DOHH2 (cell line): ENCODE data around the gene AGXT.
"Not testable (repeated sequence)": the region's sequence is repeated elsewhere in the genome, so short reads cannot be mapped to it uniquely, and the experiment has no call there.

Experiments used
- H3F3A ChIP-seq: fragments of 200-600 bp; sonication (generic), shearing (Covaris generic); 2 replicates; pipeline ENCODE4 v1.6.0; 2016; ENCODE audit warnings: antibody characterized with exemption, mild to moderate bottlenecking; ENCODE audit not compliant: control insufficient read depth, insufficient read depth
- H3K27ac ChIP-seq: fragments of 200-600 bp; sonication (generic); 2 replicates; pipeline ENCODE4 v1.5.1; 2014; ENCODE audit warnings: low read depth, mild to moderate bottlenecking, low read length, moderate library complexity
- H3K27me3 ChIP-seq: fragments of 200-600 bp; sonication (generic); 2 replicates; pipeline ENCODE4 v1.6.1; 2014; ENCODE audit warnings: mild to moderate bottlenecking, low read length, mixed read lengths; ENCODE audit not compliant: control insufficient read depth
- H3K36me3 ChIP-seq: fragments of 200-600 bp; sonication (generic); 2 replicates; pipeline ENCODE4 v1.6.1; 2014; ENCODE audit warnings: mild to moderate bottlenecking, low read length, moderate library complexity, mixed read lengths; ENCODE audit not compliant: control insufficient read depth
- H3K4me1 ChIP-seq: fragments of 200-600 bp; sonication (generic); 2 replicates; pipeline ENCODE4 v1.6.1; 2014; ENCODE audit warnings: mild to moderate bottlenecking, low read length, mixed read lengths; ENCODE audit not compliant: control insufficient read depth
- H3K4me2 ChIP-seq: fragments of 200-600 bp; sonication (generic); 2 replicates; pipeline ENCODE4 v1.6.0; 2014; ENCODE audit warnings: mild to moderate bottlenecking, low read length, moderate library complexity
- H3K4me3 ChIP-seq: fragments of 200-600 bp; sonication (generic); 2 replicates; pipeline ENCODE4 v1.5.1; 2014; ENCODE audit warnings: mild to moderate bottlenecking, low read length, mixed read lengths
- H3K79me2 ChIP-seq: fragments of 200-600 bp; sonication (generic); 2 replicates; pipeline ENCODE4 v1.6.1; 2014; ENCODE audit warnings: mild to moderate bottlenecking, low read length, mixed read lengths; ENCODE audit not compliant: control insufficient read depth
- H3K9me2 ChIP-seq: fragments of 200-600 bp; sonication (generic); replicated peaks from 2 replicates; pipeline ENCODE4 v1.6.1; 2014; ENCODE audit warnings: mild to moderate bottlenecking, low read length, mixed read lengths; ENCODE audit not compliant: control insufficient read depth
- H3K9me3 ChIP-seq: fragments of 200-600 bp; sonication (generic); 2 replicates; pipeline ENCODE4 v1.6.1; 2014; ENCODE audit warnings: antibody characterized with exemption, low read length, mixed read lengths; ENCODE audit not compliant: control insufficient read depth, insufficient read depth
- H4K20me1 ChIP-seq: fragments of 200-600 bp; sonication (generic); 2 replicates; pipeline ENCODE4 v1.6.0; 2014; ENCODE audit warnings: low read depth, mild to moderate bottlenecking, antibody characterized with exemption, low read length, moderate library complexity; ENCODE audit not compliant: control insufficient read depth, insufficient read depth
- EZH2phosphoT487 ChIP-seq: fragments of 200-600 bp; sonication (generic); IDR thresholded peaks from 2 replicates; pipeline ENCODE4 v1.6.1; 2017; ENCODE audit warnings: borderline replicate concordance, mild to moderate bottlenecking, antibody characterized with exemption, low read length, moderate library complexity, mixed read lengths
- TF ChIP-seq, protein P1 (sequence below): fragments of 200-600 bp; sonication (generic); IDR thresholded peaks from one replicate; pipeline ENCODE4 v1.5.1; 2014; ENCODE audit warnings: antibody characterized with exemption, mild to moderate bottlenecking, low read depth, low read length; ENCODE audit not compliant: poor library complexity, severe bottlenecking

Gene AGXT

DNA sequence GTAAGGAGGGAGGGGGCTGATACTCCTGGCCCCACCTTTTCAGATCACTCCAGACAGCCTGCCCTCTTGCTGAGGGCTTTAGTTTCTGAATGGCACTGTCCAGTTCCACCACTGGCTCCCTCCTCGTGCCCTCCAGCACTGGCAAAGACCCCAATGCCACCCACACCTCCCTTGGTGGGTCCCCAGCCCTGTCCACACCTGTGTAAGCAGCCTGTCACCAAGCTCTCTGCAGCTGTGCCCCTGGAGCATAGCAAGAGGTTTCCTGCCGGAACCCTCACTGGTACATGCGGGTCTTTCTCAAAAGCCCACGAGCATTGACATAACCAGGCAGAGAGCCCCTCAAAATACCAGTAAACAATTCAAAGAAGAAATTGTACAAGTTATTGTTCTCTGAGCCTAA lies 31.0 kb upstream of the AGXT start:
- Histone ChIP-seq H3K27me3 (no peaks in the 10 kb centered on the region), H3K9me2 (no peaks in the 10 kb centered on the region), H3K27ac (no peak overlapping the region), H3K4me1 (0 out of 2 replicates have a peak, but pooled peaks cover 1% of the 10 kb centered on the region), H3F3A (no peaks in the 10 kb centered on the region), H3K4me3 (no peak overlapping the region), H3K79me2 (no peaks in the 10 kb centered on the region), H3K9me3 (no peaks in the 10 kb centered on the region), H3K36me3 (no peaks in the 10 kb centered on the region), H3K4me2 (no peak overlapping the region), H4K20me1 (no peaks in the 10 kb centered on the region)
- TF ChIP-seq, protein P1, sequence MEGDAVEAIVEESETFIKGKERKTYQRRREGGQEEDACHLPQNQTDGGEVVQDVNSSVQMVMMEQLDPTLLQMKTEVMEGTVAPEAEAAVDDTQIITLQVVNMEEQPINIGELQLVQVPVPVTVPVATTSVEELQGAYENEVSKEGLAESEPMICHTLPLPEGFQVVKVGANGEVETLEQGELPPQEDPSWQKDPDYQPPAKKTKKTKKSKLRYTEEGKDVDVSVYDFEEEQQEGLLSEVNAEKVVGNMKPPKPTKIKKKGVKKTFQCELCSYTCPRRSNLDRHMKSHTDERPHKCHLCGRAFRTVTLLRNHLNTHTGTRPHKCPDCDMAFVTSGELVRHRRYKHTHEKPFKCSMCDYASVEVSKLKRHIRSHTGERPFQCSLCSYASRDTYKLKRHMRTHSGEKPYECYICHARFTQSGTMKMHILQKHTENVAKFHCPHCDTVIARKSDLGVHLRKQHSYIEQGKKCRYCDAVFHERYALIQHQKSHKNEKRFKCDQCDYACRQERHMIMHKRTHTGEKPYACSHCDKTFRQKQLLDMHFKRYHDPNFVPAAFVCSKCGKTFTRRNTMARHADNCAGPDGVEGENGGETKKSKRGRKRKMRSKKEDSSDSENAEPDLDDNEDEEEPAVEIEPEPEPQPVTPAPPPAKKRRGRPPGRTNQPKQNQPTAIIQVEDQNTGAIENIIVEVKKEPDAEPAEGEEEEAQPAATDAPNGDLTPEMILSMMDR = no peak
- TF ChIP-seq EZH2phosphoT487 = no peak

DNA sequence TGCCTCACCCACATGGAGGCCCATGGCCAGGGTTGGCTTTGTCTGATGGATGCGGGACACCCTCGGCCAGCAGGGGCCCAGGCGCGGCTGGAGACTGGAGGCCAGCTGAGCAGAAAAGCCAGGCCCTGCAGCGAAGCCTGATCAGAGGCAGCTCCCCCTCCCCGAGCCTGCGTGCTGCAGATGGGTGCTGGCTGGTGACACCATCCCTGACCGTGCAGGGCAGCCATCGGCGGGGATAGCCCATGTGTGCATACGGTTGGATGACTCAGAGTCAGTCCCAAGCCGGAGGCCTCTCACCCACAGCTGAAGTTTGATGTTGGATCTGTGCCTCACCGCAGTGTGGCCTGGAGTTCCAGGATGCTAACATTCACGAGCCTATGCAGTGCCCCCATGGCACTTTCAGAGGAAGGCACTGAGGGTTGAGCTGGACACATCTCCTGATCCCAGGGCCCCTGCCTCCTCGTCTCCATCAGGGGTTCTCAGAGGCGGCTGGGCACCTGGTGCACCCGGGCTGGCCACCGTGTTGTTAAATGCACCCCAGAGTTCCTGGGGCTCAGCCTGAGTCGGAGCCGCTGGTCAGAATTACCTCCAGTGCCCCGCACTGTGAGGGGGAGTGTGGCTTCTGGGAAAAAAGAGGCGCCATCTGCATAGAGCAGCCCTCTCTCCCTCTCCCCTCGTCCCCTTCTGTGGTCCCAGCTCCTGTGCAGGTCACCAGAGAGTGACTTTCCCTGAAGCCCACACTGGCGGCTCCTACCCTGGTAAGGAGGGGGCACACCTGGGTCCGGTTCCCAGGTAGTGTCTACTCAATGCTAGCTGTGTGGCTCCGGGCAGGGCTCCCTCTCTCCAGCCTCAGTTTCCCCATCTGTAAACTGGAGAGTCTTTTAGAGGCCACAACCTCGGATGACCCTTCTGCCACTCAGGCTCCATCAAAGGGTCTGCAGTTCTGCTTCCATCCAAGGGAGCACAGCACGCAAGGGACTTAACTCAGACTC lies 29.2 kb upstream of the AGXT start:
- Histone ChIP-seq H3K4me3 (no peak overlapping the region), H3K79me2 (no peaks in the 10 kb centered on the region), H3K9me3 (no peaks in the 10 kb centered on the region), H3K9me2 (no peaks in the 10 kb centered on the region), H4K20me1 (no peaks in the 10 kb centered on the region), H3K4me2 (no peak overlapping the region), H3K27ac (no peak overlapping the region), H3K4me1 (no peaks in the 10 kb centered on the region), H3K27me3 (no peaks in the 10 kb centered on the region), H3K36me3 (no peaks in the 10 kb centered on the region), H3F3A (no peaks in the 10 kb centered on the region)
- TF ChIP-seq, protein P1 = no peak
- TF ChIP-seq EZH2phosphoT487 = no peak

DNA sequence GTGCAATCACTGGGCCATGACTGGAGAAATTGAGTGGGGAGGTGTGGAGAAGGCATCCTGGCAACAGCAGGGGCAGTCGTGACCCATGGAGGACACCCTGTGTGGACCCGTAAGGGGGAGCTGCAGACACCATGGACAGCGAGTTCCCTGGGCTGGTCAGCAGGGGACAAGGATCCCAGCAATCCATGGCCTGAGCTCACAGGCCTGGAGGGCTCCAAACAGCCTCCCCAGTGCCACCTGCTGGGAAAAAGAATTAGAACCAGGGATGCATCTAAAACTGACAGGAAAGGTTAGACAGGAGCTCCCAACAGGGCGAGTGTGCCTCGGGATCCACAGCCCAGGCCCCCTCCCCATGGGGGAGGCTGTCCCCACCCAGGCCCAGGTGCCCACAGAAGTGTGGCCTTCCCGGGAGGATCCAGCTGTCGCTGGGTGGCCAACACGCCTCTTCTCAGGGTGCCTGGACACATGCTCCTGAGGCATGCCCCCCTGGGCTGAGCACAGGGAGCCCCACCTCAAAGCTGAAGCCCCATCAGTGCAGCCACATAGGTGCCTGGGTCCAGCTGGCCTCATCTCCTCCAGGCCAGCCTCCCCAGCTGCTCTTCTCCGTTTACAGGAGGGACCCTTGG lies 28.1 kb upstream of the AGXT start:
- Histone ChIP-seq H3K27me3 (no peaks in the 10 kb centered on the region), H3K4me3 (no peak overlapping the region), H4K20me1 (no peaks in the 10 kb centered on the region), H3K4me1 (no peaks in the 10 kb centered on the region), H3K79me2 (no peaks in the 10 kb centered on the region), H3F3A (no peaks in the 10 kb centered on the region), H3K9me2 (no peaks in the 10 kb centered on the region), H3K4me2 (no peak overlapping the region), H3K9me3 (no peaks in the 10 kb centered on the region), H3K27ac (no peak overlapping the region), H3K36me3 (no peaks in the 10 kb centered on the region)
- TF ChIP-seq, protein P1 = peak; percentile 29
- no peak for TF ChIP-seq EZH2phosphoT487

DNA sequence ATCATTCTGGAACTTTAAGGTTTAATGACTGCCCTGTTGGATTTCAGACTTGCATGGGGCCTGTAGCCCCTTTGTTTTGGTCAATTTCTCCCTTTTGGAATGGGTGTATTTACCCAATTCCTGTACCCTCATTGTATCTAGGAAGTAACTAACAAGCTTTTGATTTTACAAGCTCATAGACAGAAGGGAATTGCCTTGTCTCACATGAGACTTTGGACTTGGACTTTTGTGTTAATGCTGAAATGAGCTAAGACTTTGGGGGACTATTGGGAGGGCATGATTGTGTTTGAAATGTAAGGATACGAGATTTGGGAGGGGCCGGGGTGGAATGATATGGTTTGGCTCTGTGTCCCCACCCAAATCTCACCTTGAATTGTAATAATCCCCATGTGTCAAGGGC lies 22.3 kb upstream of the AGXT start:
- not testable (repeated sequence) for H3F3A ChIP-seq, H3K27ac ChIP-seq

More for the DNA sequence above, 22.3 kb upstream of the AGXT start:
- not testable (repeated sequence) for H3K4me3 ChIP-seq, H3K27me3 ChIP-seq, H4K20me1 ChIP-seq, H3K36me3 ChIP-seq, H3K9me3 ChIP-seq, H3K9me2 ChIP-seq, H3K4me1 ChIP-seq, H3K4me2 ChIP-seq, H3K79me2 ChIP-seq
